Peyer's patch (tissue), 4 donors: ENCODE measurements around the gene NAA15.

Source experiments
- POLR2A ChIP-seq, 2 donors: fragments of 450-650 bp; IDR thresholded peaks; one replicate each; pipeline ENCODE4 v1.5.1; 2017; ENCODE audit warnings: antibody characterized with exemption in 2 of 2, mild to moderate bottlenecking in 2 of 2, moderate library complexity in 2 of 2
- TF ChIP-seq, protein P1 (sequence below), 6 experiments: fragments of 450-650 bp in 4 of 6; fragments of 200-600 bp in 2 of 6; sonication (generic) in 1 of 6; IDR thresholded peaks; one replicate each; pipeline ENCODE4 v1.5.1; 2017 to 2019; ENCODE audit warnings: antibody characterized with exemption in 6 of 6, mild to moderate bottlenecking in 3 of 6, moderate library complexity in 1 of 6

DNA sequence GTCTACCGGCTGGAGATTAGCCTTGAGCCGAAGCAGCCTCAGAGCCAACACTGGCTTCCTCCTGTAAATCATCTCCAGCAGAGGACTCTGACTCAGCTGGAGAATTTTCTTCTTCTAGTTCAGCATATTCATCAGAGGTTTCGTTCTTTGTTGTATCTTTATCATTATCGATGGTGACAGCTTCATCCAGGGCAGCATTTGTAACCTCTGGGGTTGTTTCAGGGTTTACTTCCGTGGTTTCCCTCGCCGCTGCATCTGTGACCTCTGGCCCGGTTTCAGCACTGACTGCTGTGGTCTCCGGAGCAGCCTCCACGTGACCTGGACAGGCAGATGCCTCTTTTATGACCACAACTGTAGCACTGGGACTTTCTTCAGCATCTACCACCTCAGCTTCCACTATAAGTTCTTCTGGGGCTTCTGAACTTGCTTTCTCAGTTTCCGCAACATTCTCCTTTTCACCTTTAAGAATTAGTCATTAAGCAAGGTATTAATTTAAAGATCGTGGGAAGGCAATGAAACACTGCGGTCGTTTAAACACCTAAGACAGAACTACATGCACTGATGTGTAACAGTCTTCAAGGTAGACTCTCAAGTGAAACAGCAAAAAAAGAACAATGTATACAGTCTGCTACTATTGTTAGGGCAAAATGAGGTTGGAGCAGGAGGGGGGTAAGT is 34.6 kb upstream of the NAA15 start:
- TF ChIP-seq, protein P1, sequence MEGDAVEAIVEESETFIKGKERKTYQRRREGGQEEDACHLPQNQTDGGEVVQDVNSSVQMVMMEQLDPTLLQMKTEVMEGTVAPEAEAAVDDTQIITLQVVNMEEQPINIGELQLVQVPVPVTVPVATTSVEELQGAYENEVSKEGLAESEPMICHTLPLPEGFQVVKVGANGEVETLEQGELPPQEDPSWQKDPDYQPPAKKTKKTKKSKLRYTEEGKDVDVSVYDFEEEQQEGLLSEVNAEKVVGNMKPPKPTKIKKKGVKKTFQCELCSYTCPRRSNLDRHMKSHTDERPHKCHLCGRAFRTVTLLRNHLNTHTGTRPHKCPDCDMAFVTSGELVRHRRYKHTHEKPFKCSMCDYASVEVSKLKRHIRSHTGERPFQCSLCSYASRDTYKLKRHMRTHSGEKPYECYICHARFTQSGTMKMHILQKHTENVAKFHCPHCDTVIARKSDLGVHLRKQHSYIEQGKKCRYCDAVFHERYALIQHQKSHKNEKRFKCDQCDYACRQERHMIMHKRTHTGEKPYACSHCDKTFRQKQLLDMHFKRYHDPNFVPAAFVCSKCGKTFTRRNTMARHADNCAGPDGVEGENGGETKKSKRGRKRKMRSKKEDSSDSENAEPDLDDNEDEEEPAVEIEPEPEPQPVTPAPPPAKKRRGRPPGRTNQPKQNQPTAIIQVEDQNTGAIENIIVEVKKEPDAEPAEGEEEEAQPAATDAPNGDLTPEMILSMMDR (IDR thresholded peaks at IDR 0.05), result no peak
- TF ChIP-seq POLR2A (IDR thresholded peaks at IDR 0.05), result no peak
